Adipose tissue (tissue), 3 donors: Measurements from ENCODE around the gene CASTOR1. TPM values are rescaled to one million over a fixed set of nuclear protein-coding genes. Genes with fewer than 3 reads are reported as not detected.

ENCODE experiments used
- H3K27ac ChIP-seq: one replicate; pipeline ENCODE4 v1.5.1; 2013; ENCODE audit warnings: low read depth, low read length
- WGBS, 3 donors: extraction: QIAGEN DNeasy Blood & Tissue Kit; methylation state at CpG; one replicate each; pipeline ENCODE4 v1.1.7; 2013; 5-methylcytosine and 5-hydroxymethylcytosine counted together
- polyA plus RNA-seq, 3 donors: library from polyadenylated mRNA; stranded (reverse); fragments of 200-250 nt; gene quantifications; one replicate each; pipeline ENCODE4 v1.2.3, GENCODE V29; 2013
- donor health status: healthy with polysubstance abuse.
- donor health status: Bipolar disorder and iron deficiency.
- donor health status: healthy.

CASTOR1 gene
- polyA plus RNA-seq, 3 donors: 8.7 to 27.3 (median 19.3) TPM

GRCh38 chr22:30253205-30253852, 36.0 kb downstream of the CASTOR1 start:
- WGBS, 3 donors: 27 to 53% (median 32%) methylated on average over 21 to 22 of the region's 22 CpGs

GRCh38 chr22:30252411-30253204, 36.7 kb downstream of the CASTOR1 start:
- no peak overlapping the region for H3K27ac ChIP-seq
- WGBS, 3 donors: 65 to 80% (median 65%) methylated on average over 22 of the region's 22 CpGs

More at GRCh38 chr22:30253205-30253852, 36.0 kb downstream of the CASTOR1 start:
- no peak overlapping the region for H3K27ac ChIP-seq

GRCh38 chr22:30251711-30252110, 37.6 kb downstream of the CASTOR1 start:
- WGBS, 3 donors: 59 to 71% (median 60%) methylated on average over 10 of the region's 10 CpGs
- no peak overlapping the region for H3K27ac ChIP-seq

- no peak overlapping the region for H3K27ac ChIP-seq
- whole genome bisulfite sequencing, 3 donors: 59 to 65% (median 62%) methylated on average over 12 of the region's 12 CpGs
Observed at GRCh38 chr22:30250661-30251267, 38.5 kb downstream of the CASTOR1 start.

GRCh38 chr22:30250039-30250565, 39.2 kb downstream of the CASTOR1 start:
- H3K27ac ChIP-seq: no peak overlapping the region
- WGBS, 3 donors: 84 to 92% (median 92%) methylated on average over 3 of the region's 3 CpGs

GRCh38 chr22:30249049-30250038, 40.0 kb downstream of the CASTOR1 start:
- 62 to 71% (median 63%) methylated on average over 27 of the region's 27 CpGs for WGBS, 3 donors
- H3K27ac ChIP-seq: no peak overlapping the region

- no peak overlapping the region for H3K27ac ChIP-seq
- WGBS, 3 donors: 53 to 68% (median 60%) methylated on average over 6 of the region's 6 CpGs
Observed at GRCh38 chr22:30248484-30248883, 40.8 kb downstream of the CASTOR1 start.

GRCh38 chr22:30247974-30248373, 41.3 kb downstream of the CASTOR1 start:
- no peak overlapping the region for H3K27ac ChIP-seq
- WGBS, 3 donors: 37 to 63% (median 53%) methylated on average over 11 to 12 of the region's 12 CpGs

- WGBS, 3 donors: 61 to 77% (median 75%) methylated on average over 11 of the region's 11 CpGs
Observed at GRCh38 chr22:30247561-30247960, 41.7 kb downstream of the CASTOR1 start.

GRCh38 chr22:30246814-30247376, 42.4 kb downstream of the CASTOR1 start:
- WGBS, 3 donors: 22 to 28% (median 25%) methylated on average over 15 of the region's 15 CpGs
- H3K27ac ChIP-seq: no peak overlapping the region

More at GRCh38 chr22:30247561-30247960, 41.7 kb downstream of the CASTOR1 start:
- H3K27ac ChIP-seq: no peak overlapping the region

- no peak within 1 kb of the TSS for H3K27ac ChIP-seq
- 1 to 2% (median 2%) methylated on average over 36 to 63 of the region's 64 CpGs for WGBS, 3 donors
Observed at GRCh38 chr22:30245985-30246813, 43.1 kb downstream of the CASTOR1 start, which contains the start of gene LIF. LIF (minus strand) TSS chr22:30246759; CDS start chr22:30246695, 64 bp downstream.

- 58 to 71% (median 61%) methylated on average over 11 to 15 of the region's 15 CpGs for WGBS, 3 donors
- H3K27ac ChIP-seq: no peak overlapping the region
Observed at GRCh38 chr22:30245181-30245984, 43.9 kb downstream of the CASTOR1 start.

GRCh38 chr22:30244641-30245040, 44.7 kb downstream of the CASTOR1 start:
- WGBS, 3 donors: 85 to 95% (median 87%) methylated on average over 5 of the region's 5 CpGs
- no peak overlapping the region for H3K27ac ChIP-seq

GRCh38 chr22:30244066-30244465, 45.2 kb downstream of the CASTOR1 start:
- no peak overlapping the region for H3K27ac ChIP-seq
- WGBS, 3 donors: 92 to 96% (median 93%) methylated on average over 10 of the region's 10 CpGs

GRCh38 chr22:30243661-30244060, 45.6 kb downstream of the CASTOR1 start:
- H3K27ac ChIP-seq: no peak overlapping the region
- WGBS, 3 donors: 94 to 96% (median 95%) methylated on average over 22 of the region's 22 CpGs
